ENCODE results near the gene TLK1.
A peak's percentile ranks its signal among the peaks of the same experiment; 100 is the strongest.

Gene TLK1

GRCh38 chr2:170999654-171000053 lies 161.0 kb downstream of the TLK1 start:
- no peak for DNase-seq (ENCODE audit: low spot score)

- no peak for DNase-seq (ENCODE audit: low spot score)
These were observed 162.6 kb downstream of the TLK1 start for GRCh38 chr2:170997893-170998597.

GRCh38 chr2:170996316-170996715 lies 164.4 kb downstream of the TLK1 start:
- DNase-seq (ENCODE audit: low spot score): no peak

GRCh38 chr2:170991398-170992182 lies 169.1 kb downstream of the TLK1 start:
- no peak for DNase-seq (ENCODE audit: low spot score)

- DNase-seq (ENCODE audit: low spot score): no peak
These were observed 174.0 kb downstream of the TLK1 start for GRCh38 chr2:170986566-170987258.

- no peak for DNase-seq (ENCODE audit: low spot score)
These were observed 175.3 kb downstream of the TLK1 start for GRCh38 chr2:170985407-170985806.

- DNase-seq (ENCODE audit: low spot score): no peak
These were observed 176.6 kb downstream of the TLK1 start for GRCh38 chr2:170984079-170984478.

- no peak for DNase-seq (ENCODE audit: low spot score)
These were observed 184.8 kb downstream of the TLK1 start for GRCh38 chr2:170975943-170976270.

GRCh38 chr2:170975127-170975942 lies 185.4 kb downstream of the TLK1 start:
- DNase-seq (ENCODE audit: low spot score): no peak

GRCh38 chr2:170974304-170974993 lies 186.2 kb downstream of the TLK1 start:
- no peak for DNase-seq (ENCODE audit: low spot score)

- peak; percentile 88 for DNase-seq (ENCODE audit: low spot score)
These were observed 187.0 kb downstream of the TLK1 start for GRCh38 chr2:170973492-170974303.

- no peak for DNase-seq (ENCODE audit: low spot score)
These were observed 187.5 kb downstream of the TLK1 start for GRCh38 chr2:170973225-170973491.

- DNase-seq (ENCODE audit: low spot score): no peak
These were observed 188.1 kb downstream of the TLK1 start for GRCh38 chr2:170972296-170973224.

GRCh38 chr2:170971071-170971470 lies 189.6 kb downstream of the TLK1 start:
- DNase-seq (ENCODE audit: low spot score): no peak

GRCh38 chr2:170969872-170970496 lies 190.7 kb downstream of the TLK1 start:
- DNase-seq (ENCODE audit: low spot score): no peak

- no peak for DNase-seq (ENCODE audit: low spot score)
These were observed 191.7 kb downstream of the TLK1 start for GRCh38 chr2:170969030-170969429.

GRCh38 chr2:170968205-170969003 lies 192.3 kb downstream of the TLK1 start:
- DNase-seq (ENCODE audit: low spot score): no peak

- DNase-seq (ENCODE audit: low spot score): no peak
These were observed 193.1 kb downstream of the TLK1 start for GRCh38 chr2:170967553-170967952.

Measured in CD4-positive, alpha-beta T cell treated with Interleukin-15 for 4 hours (primary cell).